ENCODE measurements around the gene ABCA13.

DNA sequence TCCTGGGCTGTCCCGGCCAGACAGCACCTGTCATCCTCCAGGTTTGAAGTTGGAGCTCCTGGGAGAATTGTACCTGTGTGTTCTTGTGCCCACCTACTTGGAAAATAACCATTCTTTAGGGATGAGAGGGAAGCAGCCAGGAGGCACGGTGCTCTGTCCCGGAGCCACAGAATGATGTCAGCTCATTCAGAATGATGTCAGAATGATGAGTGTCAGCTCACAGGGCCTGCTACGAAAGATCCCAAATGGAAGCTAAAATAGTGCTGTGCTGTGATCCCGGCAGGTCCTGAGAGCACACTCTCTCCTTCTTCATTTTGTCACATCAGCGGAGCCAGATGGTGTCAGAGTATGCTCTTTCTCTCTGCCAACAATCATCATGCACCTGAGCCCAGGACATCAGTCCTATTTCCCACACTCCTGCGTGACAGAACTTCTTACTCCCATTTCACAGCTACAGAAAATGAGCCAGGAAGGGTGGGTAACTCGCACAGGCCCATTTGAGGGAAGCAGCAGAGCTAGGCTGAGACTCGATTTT is 8.3 kb downstream of the ABCA13 start:
- TF ChIP-seq, protein P1, sequence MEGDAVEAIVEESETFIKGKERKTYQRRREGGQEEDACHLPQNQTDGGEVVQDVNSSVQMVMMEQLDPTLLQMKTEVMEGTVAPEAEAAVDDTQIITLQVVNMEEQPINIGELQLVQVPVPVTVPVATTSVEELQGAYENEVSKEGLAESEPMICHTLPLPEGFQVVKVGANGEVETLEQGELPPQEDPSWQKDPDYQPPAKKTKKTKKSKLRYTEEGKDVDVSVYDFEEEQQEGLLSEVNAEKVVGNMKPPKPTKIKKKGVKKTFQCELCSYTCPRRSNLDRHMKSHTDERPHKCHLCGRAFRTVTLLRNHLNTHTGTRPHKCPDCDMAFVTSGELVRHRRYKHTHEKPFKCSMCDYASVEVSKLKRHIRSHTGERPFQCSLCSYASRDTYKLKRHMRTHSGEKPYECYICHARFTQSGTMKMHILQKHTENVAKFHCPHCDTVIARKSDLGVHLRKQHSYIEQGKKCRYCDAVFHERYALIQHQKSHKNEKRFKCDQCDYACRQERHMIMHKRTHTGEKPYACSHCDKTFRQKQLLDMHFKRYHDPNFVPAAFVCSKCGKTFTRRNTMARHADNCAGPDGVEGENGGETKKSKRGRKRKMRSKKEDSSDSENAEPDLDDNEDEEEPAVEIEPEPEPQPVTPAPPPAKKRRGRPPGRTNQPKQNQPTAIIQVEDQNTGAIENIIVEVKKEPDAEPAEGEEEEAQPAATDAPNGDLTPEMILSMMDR (IDR thresholded peaks at IDR 0.05; ENCODE audit: low read depth, low read length): no peak
- no peak for TF ChIP-seq POLR2A (IDR thresholded peaks at IDR 0.05; ENCODE audit: extremely low read depth, insufficient read length)
- no peak for TF ChIP-seq MYC (IDR thresholded peaks at IDR 0.05; ENCODE audit: low read depth, low read length)

Measured in NB4 (cell line).